Measurements from ENCODE around the gene STX8. TPM values are rescaled to one million over a fixed set of nuclear protein-coding genes. Genes with fewer than 3 reads are reported as not detected.

Gene STX8
- total and polyA plus RNA-seq, 9 of the 15 experiments (the other 6 are each of a cell fraction or from before 2014, with no cell fraction given): 14.6 to 42.5 (median 22.1) TPM

DNA sequence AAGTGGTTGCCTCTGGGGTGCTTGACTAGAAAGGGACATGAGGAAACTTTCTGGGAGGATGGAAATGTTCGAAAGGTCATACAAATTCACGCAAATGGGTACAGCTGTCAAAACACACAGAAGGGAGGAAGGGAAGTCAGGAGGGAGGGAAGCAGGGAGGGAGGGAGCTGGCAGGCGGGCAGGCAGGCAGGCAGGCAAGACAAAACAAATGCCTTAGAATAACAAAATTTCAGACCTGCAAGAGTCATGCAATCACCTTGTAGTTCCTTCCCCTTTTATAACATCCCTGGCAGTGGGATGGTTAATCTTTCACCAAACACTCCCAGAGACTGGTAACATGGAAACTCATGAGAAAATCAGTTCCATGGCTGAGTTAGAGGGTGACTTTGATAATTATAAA is 189.2 kb downstream of the STX8 start:
- no peak for ATAC-seq

DNA sequence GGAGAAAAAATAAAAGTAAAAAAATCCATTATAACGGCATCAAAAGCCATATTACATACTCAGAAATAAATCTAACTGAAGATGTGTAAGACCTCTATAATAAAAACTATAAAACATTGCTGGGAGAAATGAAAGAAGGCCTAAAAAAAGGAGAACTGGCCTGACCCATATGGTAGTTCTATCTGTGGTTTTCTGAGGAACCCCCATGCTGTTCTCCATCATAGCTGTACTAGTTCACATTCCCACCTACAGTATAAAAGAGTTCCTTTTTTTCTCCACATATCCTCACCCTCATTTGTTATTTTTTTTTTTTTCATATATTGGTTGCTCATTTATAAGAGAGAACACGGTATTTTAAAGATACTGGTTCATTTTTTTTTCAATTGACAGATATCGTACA is 191.8 kb downstream of the STX8 start:
- intact Hi-C loops (cut with micrococcal nuclease) (no loop called here), in situ Hi-C loops (cut with MboI) (no loop called here)
- BruUV-seq (replicated peaks): no TSS peak
- CTCF ChIA-PET (ENCODE audit: low intra/inter-chr PET ratio): no interaction called here
- no peaks in the 10 kb centered on the region for H4K20me1 ChIP-seq (replicated peaks; ENCODE audit: control insufficient read depth, insufficient read depth, low read length)
- POLR2A ChIA-PET: no interaction called here
- no peaks in the 10 kb centered on the region for H3K4me1 ChIP-seq (replicated peaks in 1 of 2; ENCODE audit: control insufficient read depth in 2 of 2, insufficient read depth in 2 of 2, low read length in 2 of 2)
- no peak for DNase-seq (ENCODE audit: extremely low read depth in 1 of 4, low spot score in 3 of 4)
- no peak overlapping the region for H3K27ac ChIP-seq (ENCODE audit: extremely low read depth, low read depth, low read length)
- no peak overlapping the region for H3K9ac ChIP-seq (ENCODE audit: insufficient read depth in 1 of 2, low read depth in 2 of 2, low read length in 2 of 2)
- no peak overlapping the region for H2AFZ ChIP-seq (ENCODE audit: low read depth, low read length)
- no peaks in the 10 kb centered on the region for H3K79me2 ChIP-seq (ENCODE audit: control insufficient read depth, insufficient read depth, low read length)
- no peak for TF ChIP-seq MCM2 (IDR thresholded peaks at IDR 0.05; ENCODE audit: low read depth)
- TF ChIP-seq MCM5 (IDR thresholded peaks at IDR 0.05; ENCODE audit: low read depth): no peak
- TF ChIP-seq TEAD2 (tag; IDR thresholded peaks at IDR 0.05): no peak
- TF ChIP-seq MTA1 (IDR thresholded peaks at IDR 0.05; ENCODE audit: borderline replicate concordance): no peak
- TF ChIP-seq, protein P1, sequence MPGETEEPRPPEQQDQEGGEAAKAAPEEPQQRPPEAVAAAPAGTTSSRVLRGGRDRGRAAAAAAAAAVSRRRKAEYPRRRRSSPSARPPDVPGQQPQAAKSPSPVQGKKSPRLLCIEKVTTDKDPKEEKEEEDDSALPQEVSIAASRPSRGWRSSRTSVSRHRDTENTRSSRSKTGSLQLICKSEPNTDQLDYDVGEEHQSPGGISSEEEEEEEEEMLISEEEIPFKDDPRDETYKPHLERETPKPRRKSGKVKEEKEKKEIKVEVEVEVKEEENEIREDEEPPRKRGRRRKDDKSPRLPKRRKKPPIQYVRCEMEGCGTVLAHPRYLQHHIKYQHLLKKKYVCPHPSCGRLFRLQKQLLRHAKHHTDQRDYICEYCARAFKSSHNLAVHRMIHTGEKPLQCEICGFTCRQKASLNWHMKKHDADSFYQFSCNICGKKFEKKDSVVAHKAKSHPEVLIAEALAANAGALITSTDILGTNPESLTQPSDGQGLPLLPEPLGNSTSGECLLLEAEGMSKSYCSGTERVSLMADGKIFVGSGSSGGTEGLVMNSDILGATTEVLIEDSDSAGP (CRISPR knock-in tag; IDR thresholded peaks at IDR 0.05): no peak
- TF ChIP-seq ZNF347 (CRISPR knock-in tag; IDR thresholded peaks at IDR 0.05; ENCODE audit: low read depth): no peak
- no peaks in the 10 kb centered on the region for H3K9me3 ChIP-seq (replicated peaks; ENCODE audit: control insufficient read depth, insufficient read depth, low read depth, low read length)
- FAIRE-seq: no peak
- WGBS (ENCODE audit: insufficient coverage, low coverage, missing lambda C conversion rate): 4% methylated on average over 3 of the region's 3 CpGs
- no peak overlapping the region for H3K4me3 ChIP-seq
- no peaks in the 10 kb centered on the region for H3K9me1 ChIP-seq (ENCODE audit: control insufficient read depth, insufficient read depth, low read length)
- ATAC-seq: no peak
- no peaks in the 10 kb centered on the region for H3K27me3 ChIP-seq (ENCODE audit: control insufficient read depth in 2 of 2, insufficient read depth in 2 of 2, low read length in 2 of 2)
- H3K36me3 ChIP-seq (ENCODE audit: control insufficient read depth, insufficient read depth, low read length): no peaks in the 10 kb centered on the region
- H3K4me2 ChIP-seq (ENCODE audit: insufficient read depth, low read length): no peak overlapping the region

More for the DNA sequence above, 189.2 kb downstream of the STX8 start:
- CTCF ChIA-PET (ENCODE audit: low intra/inter-chr PET ratio): no interaction called here
- H3K4me3 ChIP-seq: no peak overlapping the region
- in situ Hi-C loops (cut with MboI) (no loop called here), intact Hi-C loops (cut with micrococcal nuclease) (no loop called here)
- H3K9ac ChIP-seq (ENCODE audit: insufficient read depth in 1 of 2, low read depth in 2 of 2, low read length in 2 of 2): no peak overlapping the region
- TF ChIP-seq TBP (optimal IDR thresholded peaks at IDR 0.05; ENCODE audit: low read depth, low read length) (no peak), ZNF589 (CRISPR knock-in tag; IDR thresholded peaks at IDR 0.05; ENCODE audit: low read depth) (no peak), ZNF140 (CRISPR knock-in tag; IDR thresholded peaks at IDR 0.05) (no peak)
- 0% methylated on average over 2 of the region's 3 CpGs for WGBS (ENCODE audit: insufficient coverage, low coverage, missing lambda C conversion rate)
- H3K4me2 ChIP-seq (ENCODE audit: insufficient read depth, low read length): no peak overlapping the region
- no TSS peak for BruUV-seq (replicated peaks)
- H3K9me1 ChIP-seq (ENCODE audit: control insufficient read depth, insufficient read depth, low read length): no peaks in the 10 kb centered on the region
- FAIRE-seq (no peak), DNase-seq (ENCODE audit: extremely low read depth in 1 of 4, low spot score in 3 of 4) (no peak)
- H3K27ac ChIP-seq (ENCODE audit: extremely low read depth, low read depth, low read length): no peak overlapping the region
- H3K36me3 ChIP-seq (ENCODE audit: control insufficient read depth, insufficient read depth, low read length): no peaks in the 10 kb centered on the region
- no peaks in the 10 kb centered on the region for H3K4me1 ChIP-seq (replicated peaks in 1 of 2; ENCODE audit: control insufficient read depth in 2 of 2, insufficient read depth in 2 of 2, low read length in 2 of 2)
- no peak overlapping the region for H2AFZ ChIP-seq (ENCODE audit: low read depth, low read length)
- no peaks in the 10 kb centered on the region for H3K9me3 ChIP-seq (replicated peaks; ENCODE audit: control insufficient read depth, insufficient read depth, low read depth, low read length)
- H3K27me3 ChIP-seq (ENCODE audit: control insufficient read depth in 2 of 2, insufficient read depth in 2 of 2, low read length in 2 of 2): no peaks in the 10 kb centered on the region
- POLR2A ChIA-PET: interaction anchor here (0.6 to 1.2 kb wide), 2 partner anchors 12 to 21 kb away, joined by 3 to 4 read pairs; no protein-coding TSS in a partner anchor
- no peaks in the 10 kb centered on the region for H3K79me2 ChIP-seq (ENCODE audit: control insufficient read depth, insufficient read depth, low read length)
- no peaks in the 10 kb centered on the region for H4K20me1 ChIP-seq (replicated peaks; ENCODE audit: control insufficient read depth, insufficient read depth, low read length)
